OCI-LY1 (cell line): ENCODE results near the gene SLC22A15.

Source experiments
- CTCF ChIP-seq: fragments of 200-600 bp; sonication (generic), shearing (Covaris generic); IDR thresholded peaks from 2 replicates; pipeline ENCODE4 v1.5.1; 2017; ENCODE audit warnings: mild to moderate bottlenecking, antibody characterized with exemption, low read length, moderate library complexity, mixed read lengths
- EZH2 ChIP-seq: fragments of 200-600 bp; sonication (generic), shearing (Covaris generic); IDR thresholded peaks from 2 replicates; pipeline ENCODE4 v1.8.0; 2017; ENCODE audit warnings: borderline replicate concordance, mixed run types, mild to moderate bottlenecking, antibody characterized with exemption, low read length, moderate library complexity, mixed read lengths

- TF ChIP-seq CTCF (no peak), EZH2 (no peak)
Measured at GRCh38 chr1:115991909-115992308, 15.6 kb downstream of the SLC22A15 start.
